ENCODE results near the gene PLEK. TPM values are rescaled to one million over a fixed set of nuclear protein-coding genes. Genes with fewer than 3 reads are reported as not detected.

PLEK gene
- total and polyA plus RNA-seq, 9 of the 15 experiments (the other 6 are each of a cell fraction or from before 2014, with no cell fraction given): 0.14 to 1.2 (median 0.36) TPM

DNA sequence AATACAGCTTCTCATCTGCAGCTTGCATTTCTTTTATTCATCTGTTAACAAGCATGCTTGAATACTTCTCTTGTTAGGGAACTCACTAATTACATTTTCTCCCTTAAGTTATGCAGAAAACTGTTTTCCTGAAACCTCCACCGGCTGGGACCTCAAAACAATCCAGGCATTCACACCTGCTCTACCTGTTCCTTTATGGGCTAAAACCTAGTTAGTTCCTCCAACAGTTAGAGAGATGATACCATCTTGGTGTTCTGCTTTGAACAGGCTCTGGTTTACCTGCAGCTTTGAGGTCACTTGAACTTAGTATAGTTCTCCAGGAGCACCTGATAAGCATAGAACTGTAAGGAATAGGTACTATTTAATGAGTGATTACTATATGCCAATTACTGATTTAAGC is 6.1 kb downstream of the PLEK start:
- POLR2A ChIA-PET: interaction anchor here (0.9 to 1.9 kb wide), 3 partner anchors 9 to 64 kb away, joined by 3 to 4 read pairs (median 3); no protein-coding TSS in a partner anchor
- no peak for DNase-seq (ENCODE audit: extremely low read depth in 1 of 4, low spot score in 3 of 4)
- intact Hi-C loops (cut with micrococcal nuclease): no loop called here
- peak; percentile 59 for FAIRE-seq
- no TSS peak for BruUV-seq (replicated peaks)
- peak; percentile 20; the same call in 1 of the 3 replicates for ATAC-seq
- H3K9ac ChIP-seq (ENCODE audit: insufficient read depth in 1 of 2, low read depth in 2 of 2, low read length in 2 of 2): no peak overlapping the region
- no peaks in the 10 kb centered on the region for H3K36me3 ChIP-seq (ENCODE audit: control insufficient read depth, insufficient read depth, low read length)
- no peak overlapping the region for H3K27ac ChIP-seq (ENCODE audit: extremely low read depth, low read depth, low read length)
- H2AFZ ChIP-seq (ENCODE audit: low read depth, low read length): peak overlapping the region; percentile 74; the same call in 1 of the 2 replicates
- no peaks in the 10 kb centered on the region for H4K20me1 ChIP-seq (replicated peaks; ENCODE audit: control insufficient read depth, insufficient read depth, low read length)
- no peaks in the 10 kb centered on the region for H3K79me2 ChIP-seq (ENCODE audit: control insufficient read depth, insufficient read depth, low read length)
- H3K9me3 ChIP-seq (replicated peaks; ENCODE audit: control insufficient read depth, insufficient read depth, low read depth, low read length): no peaks in the 10 kb centered on the region
- peaks cover 0 to 26% of the 10 kb centered on the region in 2 experiments; a peak in 3 of 5 replicates for H3K4me1 ChIP-seq (replicated peaks in 1 of 2; ENCODE audit: control insufficient read depth in 2 of 2, insufficient read depth in 2 of 2, low read length in 2 of 2)
- no peaks in the 10 kb centered on the region for H3K9me1 ChIP-seq (ENCODE audit: control insufficient read depth, insufficient read depth, low read length)
- in situ Hi-C loops (cut with MboI): no loop called here
- H3K27me3 ChIP-seq (ENCODE audit: control insufficient read depth in 2 of 2, insufficient read depth in 2 of 2, low read length in 2 of 2): no peaks in the 10 kb centered on the region
- no peak overlapping the region; the same call in 1 of the 2 replicates for H3K4me2 ChIP-seq (ENCODE audit: insufficient read depth, low read length)
- 36% methylated on average over 1 of the region's 1 CpG for WGBS (ENCODE audit: insufficient coverage, low coverage, missing lambda C conversion rate)
- no peak overlapping the region for H3K4me3 ChIP-seq
- CTCF ChIA-PET (ENCODE audit: low intra/inter-chr PET ratio): no interaction called here
- TF ChIP-seq, protein P1, sequence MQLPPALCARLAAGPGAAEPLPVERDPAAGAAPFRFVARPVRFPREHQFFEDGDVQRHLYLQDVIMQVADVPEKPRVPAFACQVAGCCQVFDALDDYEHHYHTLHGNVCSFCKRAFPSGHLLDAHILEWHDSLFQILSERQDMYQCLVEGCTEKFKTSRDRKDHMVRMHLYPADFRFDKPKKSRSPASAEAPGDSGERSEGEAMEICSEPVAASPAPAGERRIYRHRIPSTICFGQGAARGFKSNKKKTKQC (CRISPR knock-in tag; IDR thresholded peaks at IDR 0.05): no peak
- TF ChIP-seq, protein P2, sequence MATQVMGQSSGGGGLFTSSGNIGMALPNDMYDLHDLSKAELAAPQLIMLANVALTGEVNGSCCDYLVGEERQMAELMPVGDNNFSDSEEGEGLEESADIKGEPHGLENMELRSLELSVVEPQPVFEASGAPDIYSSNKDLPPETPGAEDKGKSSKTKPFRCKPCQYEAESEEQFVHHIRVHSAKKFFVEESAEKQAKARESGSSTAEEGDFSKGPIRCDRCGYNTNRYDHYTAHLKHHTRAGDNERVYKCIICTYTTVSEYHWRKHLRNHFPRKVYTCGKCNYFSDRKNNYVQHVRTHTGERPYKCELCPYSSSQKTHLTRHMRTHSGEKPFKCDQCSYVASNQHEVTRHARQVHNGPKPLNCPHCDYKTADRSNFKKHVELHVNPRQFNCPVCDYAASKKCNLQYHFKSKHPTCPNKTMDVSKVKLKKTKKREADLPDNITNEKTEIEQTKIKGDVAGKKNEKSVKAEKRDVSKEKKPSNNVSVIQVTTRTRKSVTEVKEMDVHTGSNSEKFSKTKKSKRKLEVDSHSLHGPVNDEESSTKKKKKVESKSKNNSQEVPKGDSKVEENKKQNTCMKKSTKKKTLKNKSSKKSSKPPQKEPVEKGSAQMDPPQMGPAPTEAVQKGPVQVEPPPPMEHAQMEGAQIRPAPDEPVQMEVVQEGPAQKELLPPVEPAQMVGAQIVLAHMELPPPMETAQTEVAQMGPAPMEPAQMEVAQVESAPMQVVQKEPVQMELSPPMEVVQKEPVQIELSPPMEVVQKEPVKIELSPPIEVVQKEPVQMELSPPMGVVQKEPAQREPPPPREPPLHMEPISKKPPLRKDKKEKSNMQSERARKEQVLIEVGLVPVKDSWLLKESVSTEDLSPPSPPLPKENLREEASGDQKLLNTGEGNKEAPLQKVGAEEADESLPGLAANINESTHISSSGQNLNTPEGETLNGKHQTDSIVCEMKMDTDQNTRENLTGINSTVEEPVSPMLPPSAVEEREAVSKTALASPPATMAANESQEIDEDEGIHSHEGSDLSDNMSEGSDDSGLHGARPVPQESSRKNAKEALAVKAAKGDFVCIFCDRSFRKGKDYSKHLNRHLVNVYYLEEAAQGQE (IDR thresholded peaks at IDR 0.05; ENCODE audit: borderline replicate concordance): no peak
- TF ChIP-seq, protein P2 (CRISPR knock-in tag; IDR thresholded peaks at IDR 0.05; ENCODE audit: low read depth): no peak
- TF ChIP-seq PHF8 (IDR thresholded peaks at IDR 0.05; ENCODE audit: borderline replicate concordance, low read length) (no peak), ZNF699 (CRISPR knock-in tag; IDR thresholded peaks at IDR 0.05; ENCODE audit: insufficient replicate concordance) (no peak), HCFC1 (IDR thresholded peaks at IDR 0.05; ENCODE audit: low read depth, low read length) (no peak)
- TF ChIP-seq, protein P3, sequence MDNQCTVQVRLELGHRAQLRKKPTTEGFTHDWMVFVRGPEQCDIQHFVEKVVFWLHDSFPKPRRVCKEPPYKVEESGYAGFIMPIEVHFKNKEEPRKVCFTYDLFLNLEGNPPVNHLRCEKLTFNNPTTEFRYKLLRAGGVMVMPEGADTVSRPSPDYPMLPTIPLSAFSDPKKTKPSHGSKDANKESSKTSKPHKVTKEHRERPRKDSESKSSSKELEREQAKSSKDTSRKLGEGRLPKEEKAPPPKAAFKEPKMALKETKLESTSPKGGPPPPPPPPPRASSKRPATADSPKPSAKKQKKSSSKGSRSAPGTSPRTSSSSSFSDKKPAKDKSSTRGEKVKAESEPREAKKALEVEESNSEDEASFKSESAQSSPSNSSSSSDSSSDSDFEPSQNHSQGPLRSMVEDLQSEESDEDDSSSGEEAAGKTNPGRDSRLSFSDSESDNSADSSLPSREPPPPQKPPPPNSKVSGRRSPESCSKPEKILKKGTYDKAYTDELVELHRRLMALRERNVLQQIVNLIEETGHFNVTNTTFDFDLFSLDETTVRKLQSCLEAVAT (IDR thresholded peaks at IDR 0.05): no peak
- TF ChIP-seq, protein P4, sequence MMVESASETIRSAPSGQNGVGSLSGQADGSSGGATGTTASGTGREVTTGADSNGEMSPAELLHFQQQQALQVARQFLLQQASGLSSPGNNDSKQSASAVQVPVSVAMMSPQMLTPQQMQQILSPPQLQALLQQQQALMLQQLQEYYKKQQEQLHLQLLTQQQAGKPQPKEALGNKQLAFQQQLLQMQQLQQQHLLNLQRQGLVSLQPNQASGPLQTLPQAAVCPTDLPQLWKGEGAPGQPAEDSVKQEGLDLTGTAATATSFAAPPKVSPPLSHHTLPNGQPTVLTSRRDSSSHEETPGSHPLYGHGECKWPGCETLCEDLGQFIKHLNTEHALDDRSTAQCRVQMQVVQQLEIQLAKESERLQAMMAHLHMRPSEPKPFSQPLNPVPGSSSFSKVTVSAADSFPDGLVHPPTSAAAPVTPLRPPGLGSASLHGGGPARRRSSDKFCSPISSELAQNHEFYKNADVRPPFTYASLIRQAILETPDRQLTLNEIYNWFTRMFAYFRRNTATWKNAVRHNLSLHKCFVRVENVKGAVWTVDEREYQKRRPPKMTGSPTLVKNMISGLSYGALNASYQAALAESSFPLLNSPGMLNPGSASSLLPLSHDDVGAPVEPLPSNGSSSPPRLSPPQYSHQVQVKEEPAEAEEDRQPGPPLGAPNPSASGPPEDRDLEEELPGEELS (CRISPR knock-in tag; IDR thresholded peaks at IDR 0.05; ENCODE audit: borderline replicate concordance): no peak
